GM19240 (cell line): ENCODE results near the gene CTSW.
"Not testable (repeated sequence)": the region's sequence is repeated elsewhere in the genome, so short reads cannot be mapped to it uniquely, and the experiment has no call there.

Experiments
- DNase-seq: peaks from one replicate; pipeline ENCODE4 v3.0.0; 2011; ENCODE audit warnings: low spot score; ENCODE audit not compliant: insufficient read length

Gene CTSW

DNA sequence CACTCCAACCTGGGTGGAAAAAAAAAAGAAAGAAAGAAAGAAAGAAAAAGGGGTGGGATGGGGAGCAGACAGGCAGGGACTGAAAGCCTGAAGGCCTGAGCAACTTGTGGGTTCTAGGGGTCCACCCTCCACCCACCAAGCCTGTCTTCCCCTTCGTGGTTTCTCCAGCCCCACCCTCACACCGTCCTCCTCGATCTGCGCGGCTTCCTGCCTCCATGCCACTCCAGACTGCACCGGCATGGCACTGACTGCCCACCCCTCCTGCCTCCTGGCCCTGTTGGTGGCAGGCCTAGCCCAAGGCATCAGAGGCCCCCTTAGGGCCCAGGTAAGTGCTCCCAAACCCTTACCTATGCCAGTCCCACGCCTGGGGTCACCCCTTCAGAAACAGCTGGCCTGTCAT is at the start of gene CTSW:
Gene CTSW, plus strand, starts transcription at position 221 of the 400 bp plus-strand sequence. Its CDS starts 18 bp downstream, at position 239.
- no peak for DNase-seq

DNA sequence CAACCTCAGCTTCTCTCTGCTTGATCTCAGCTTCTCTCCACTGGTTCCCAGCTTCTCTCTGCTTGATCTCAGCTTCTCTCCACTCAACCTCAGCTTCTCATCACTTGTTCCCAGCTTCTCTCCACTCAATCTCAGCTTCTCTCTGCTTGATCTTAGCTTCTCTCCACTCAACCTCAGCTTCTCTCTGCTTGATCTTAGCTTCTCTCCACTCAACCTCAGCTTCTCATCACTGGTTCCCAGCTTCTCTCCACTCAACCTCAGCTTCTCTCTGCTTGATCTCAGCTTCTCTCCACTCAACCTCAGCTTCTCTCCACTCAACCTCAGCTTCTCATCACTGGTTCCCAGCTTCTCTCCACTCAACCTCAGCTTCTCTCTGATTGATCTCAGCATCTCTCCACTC is 47.4 kb upstream of the CTSW start:
- not testable (repeated sequence) for DNase-seq

DNA sequence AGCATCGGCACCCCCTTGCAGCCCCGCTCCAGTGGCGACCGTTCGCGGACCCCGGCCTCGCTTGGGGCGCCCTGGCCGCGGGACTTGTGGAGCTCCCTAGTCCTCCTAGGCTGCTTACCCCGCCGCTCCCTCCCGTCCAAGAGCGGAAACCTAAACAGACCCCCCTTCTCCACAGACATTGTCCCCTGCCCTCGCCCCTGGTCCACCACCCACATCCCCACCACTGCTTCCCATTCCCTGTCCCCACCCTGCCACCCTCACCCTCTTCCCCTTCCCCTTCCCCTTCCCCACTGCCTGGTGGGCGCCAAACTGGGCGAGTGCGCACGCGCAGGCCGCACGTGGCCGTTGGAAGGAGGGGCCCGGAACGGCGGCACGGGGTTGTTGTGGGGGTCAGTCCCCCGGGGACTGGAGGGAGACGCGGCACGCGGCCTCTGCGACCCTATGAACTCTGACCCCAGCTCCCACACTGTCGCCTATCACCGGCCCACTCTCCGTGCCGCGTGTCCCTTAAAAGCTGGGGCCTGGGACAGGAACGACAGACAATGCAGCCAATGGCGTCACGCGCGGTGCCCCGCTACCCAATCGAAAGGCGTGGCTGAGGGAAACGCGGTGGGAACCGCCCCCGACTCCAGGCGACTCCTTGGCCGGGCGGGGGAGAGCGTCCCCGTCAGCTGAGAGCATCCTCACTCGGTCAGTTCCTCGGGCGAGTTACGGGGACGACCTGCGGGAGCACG is 46.2 kb upstream of the CTSW start, which contains the start of gene SNX32:
Gene SNX32, plus strand, starts transcription at position 667 of the 734 bp plus-strand sequence. CDS start 103 bp downstream, outside the sequence.
- peak; percentile 98 for DNase-seq

GRCh38 chr11:65834202-65834601 is 45.4 kb upstream of the CTSW start:
- DNase-seq: no peak

DNA sequence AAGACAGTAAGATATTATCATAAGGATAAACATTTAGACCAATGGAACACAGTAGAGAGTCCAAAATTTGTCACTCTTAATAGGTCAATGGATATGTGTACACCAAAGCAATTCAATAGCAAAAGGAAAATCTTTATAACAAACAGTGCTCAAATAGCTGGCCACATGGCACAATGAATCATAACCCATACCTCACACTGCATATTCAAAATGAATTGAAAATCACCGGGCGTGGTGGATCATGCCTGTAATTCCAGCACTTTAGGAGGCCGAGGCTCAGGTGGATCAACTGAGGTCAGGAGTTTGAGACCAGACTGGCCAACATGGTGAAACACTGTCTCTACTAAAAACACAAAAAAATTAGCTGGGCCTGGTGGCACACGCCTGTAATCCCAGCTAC is 37.5 kb upstream of the CTSW start:
- no peak for DNase-seq

- DNase-seq: no peak
Measured at GRCh38 chr11:65843811-65844210, 35.8 kb upstream of the CTSW start.

GRCh38 chr11:65844231-65844872 is 35.3 kb upstream of the CTSW start:
- DNase-seq: no peak

DNA sequence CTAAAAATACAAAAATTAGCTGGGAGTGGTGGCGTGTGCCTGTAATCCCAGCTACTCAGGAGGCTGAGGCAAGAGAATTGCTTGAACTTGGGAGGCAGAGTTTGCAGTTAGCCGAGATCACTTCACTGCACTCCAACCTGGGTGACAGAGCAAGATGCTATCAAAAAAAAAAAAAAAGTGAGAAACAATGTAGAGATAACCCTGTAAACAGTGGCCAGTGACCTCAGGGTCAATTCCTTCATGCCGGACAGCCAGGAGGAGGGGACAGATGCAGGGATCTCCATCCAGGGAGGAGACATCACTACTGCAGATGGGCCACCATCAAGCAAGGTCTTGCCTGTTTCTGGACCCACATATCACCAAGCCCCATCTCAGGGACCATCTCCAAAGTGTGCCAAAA is 31.9 kb upstream of the CTSW start:
- no peak for DNase-seq

DNA sequence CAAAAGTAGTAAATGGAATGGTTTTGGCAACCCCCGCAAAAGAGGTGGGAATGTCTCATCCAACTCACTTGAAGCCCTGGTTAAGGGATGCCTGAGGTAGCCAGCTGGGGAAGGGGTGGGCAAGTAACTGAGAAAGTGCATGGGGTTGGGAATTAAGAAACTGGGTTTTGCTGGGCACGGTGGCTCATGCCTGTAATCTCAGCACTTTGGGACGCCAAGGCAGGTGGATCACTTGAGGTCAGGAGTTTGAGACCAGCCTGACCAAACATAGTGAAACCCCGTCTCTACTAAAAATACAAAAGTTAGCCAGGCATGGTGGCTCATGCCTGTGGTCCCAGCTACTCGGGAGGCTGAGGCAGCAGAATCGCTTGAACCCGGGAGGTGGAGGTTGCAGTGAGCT is 30.9 kb upstream of the CTSW start:
- DNase-seq: not testable (repeated sequence)

GRCh38 chr11:65849366-65849765 is 30.3 kb upstream of the CTSW start:
- DNase-seq: no peak

DNA sequence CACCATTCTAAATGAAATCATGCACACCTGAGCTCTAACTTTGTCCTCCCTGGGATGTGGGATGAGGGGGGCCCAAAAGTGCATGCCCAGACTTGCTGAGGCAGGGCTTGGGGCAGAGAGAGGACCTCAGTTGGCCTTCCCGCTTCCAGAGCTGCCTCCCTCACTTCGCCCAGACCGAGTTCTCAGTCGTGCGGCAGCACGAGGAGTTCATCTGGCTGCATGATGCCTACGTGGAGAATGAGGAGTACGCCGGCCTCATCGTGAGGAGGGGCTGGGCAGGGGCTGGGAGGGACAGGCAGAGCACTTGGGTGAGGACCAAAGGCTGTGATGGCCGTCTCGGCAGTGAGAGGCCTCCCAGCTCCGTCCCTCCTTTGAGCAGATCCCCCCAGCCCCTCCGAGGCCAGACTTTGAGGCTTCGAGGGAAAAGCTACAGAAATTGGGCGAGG is 29.8 kb upstream of the CTSW start:
- DNase-seq: no peak

DNA sequence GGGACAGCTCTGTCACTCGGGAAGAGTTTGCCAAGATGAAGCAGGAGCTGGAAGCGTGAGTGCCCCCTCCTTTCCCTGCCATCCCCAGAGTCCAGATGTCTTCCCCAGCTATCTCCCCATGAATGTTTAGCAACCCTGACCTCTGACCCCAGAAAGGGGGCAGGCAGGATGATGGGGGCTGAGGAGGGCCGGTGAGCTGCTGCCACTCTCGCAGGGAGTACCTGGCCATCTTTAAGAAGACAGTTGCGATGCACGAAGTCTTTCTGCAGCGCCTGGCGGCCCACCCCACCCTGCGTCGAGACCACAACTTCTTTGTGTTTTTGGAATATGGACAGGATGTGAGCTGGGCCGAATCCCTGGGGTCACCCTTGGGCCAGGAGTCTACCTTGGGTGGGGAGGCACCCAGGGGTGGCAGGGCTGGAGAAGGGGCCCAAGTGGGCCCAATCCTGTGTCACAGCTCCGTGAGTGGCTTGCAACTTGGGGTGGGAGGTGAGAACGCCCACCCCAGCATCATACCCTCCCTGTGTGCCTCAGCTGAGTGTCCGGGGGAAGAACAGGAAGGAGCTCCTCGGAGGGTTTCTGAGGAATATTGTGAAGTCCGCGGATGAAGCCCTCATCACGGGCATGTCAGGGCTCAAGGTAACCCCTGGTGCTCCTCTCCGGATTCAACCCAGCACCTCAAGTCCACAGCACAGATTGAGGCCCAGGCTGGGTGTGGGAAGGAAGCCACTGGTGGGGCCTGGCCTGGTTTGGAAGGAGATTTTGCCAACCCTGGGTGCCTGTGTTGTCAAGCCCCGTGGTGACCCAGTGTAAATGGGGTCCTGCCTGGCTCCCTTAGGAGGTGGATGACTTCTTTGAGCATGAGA is 29.2 kb upstream of the CTSW start:
- DNase-seq: no peak

DNA sequence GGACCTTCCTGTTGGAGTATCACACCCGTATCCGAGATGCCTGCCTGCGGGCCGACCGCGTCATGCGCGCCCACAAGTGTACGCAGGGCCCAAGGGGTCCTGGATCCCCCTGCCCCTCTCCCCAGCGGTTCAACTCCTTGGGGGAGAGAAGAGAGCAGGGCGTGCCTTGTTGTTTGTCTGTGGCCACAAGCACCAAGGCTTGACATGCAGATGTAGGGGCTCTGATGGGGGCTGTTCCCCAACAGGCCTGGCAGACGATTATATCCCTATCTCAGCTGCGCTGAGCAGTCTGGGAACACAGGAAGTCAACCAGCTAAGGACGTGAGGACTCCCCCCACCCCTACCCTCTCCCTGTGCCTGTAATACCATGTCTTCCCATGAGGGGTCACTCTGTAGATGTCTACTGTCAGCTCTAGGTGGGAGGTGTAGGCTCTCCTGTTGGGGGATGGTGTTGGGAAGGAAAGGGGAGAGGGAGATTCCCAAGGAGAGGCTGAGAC is 28.5 kb upstream of the CTSW start:
- DNase-seq: no peak

DNA sequence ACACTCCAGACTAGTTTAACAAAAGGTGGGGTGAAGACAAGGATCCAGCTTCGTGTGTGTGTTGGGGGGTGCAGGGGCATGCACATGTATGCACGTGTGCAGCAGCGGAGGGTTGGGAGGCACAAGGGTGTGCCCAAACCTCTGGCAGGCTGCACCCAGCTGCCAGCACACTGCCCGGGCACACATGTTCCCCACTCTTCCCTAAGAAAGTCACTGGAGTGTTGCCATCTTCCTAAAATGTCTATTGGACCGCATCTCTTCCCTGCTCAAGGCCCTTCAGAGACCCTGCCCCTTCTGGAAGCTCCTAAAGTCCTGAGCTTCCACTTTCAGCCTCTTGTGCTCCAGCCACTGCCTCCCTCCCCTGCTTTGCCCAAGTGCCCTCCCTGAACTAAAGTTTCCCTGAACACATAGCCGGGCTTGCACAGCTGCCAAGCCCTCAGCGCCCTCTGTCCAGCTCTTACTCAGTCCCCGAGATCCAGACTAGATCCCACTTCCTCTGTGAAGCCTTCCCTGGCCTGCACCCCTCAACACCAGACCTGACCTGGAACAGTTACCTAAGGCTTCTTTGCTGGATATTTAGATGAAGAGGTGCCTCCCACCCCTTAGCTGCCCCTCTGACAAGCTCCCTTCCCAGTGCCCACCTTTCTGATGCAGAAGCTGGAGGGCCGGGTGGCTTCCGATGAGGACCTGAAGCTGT is 27.7 kb upstream of the CTSW start:
- no peak for DNase-seq

DNA sequence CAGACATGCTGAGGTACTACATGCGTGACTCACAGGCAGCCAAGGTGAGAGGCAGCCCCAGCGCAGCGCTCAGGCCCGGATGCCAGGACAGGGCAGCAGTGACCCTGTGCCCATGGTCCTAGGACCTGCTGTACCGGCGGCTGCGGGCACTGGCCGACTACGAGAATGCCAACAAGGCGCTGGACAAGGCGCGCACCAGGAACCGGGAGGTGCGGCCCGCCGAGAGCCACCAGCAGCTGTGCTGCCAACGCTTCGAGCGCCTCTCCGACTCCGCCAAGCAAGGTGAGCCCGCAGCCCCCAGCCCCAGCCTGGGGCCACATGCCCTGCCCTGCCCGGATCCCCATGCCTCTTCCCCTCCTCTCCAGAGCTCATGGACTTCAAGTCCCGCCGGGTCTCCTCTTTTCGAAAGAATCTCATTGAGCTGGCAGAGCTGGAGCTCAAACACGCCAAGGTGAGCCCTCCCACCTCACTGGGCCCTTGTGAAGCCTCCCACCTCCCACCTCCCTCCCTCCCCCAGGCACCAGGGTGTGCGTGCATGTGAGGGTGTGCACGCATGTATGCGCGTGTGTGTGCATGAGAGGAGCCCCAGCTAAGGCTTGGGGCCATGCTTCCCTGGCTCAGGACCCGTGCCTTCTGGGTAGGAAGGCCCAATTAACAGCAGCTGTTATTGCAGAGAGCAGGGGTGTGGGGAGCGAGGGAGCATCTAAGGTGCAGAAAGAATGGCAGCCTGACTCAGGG is 27.0 kb upstream of the CTSW start:
- no peak for DNase-seq

DNA sequence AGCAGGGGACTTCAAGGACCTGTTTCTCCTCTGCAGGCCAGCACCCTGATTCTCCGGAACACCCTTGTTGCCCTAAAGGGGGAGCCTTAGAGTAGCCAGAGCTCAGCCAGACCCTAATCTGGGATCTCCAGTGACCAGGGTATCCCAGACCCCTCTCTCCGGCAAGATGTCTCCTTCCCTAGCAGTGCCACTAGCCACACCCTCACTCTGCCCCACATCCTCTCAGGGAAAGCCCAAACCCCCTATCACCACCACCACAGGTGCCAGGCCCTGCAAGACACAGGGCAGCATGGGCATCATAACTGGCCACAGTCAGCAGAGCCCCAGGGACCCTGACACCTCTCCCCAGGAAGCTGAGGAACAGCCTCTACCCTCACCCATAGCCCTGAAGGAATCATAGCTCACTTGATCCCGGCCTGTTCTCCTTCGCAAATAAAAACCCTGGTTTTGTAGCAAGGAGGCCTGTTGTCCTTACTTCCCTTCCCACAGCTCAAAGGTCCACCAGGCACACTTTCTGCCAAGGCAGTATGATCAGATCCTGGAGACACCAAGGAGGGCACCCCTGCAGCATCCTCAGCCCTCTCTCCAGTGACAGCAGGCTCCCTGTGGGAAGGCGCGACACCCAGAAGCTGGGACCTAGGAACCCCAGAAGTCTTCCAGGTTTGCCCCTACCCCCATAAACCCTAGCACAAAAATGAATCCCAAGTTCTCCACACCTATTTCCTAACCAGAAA is 26.2 kb upstream of the CTSW start:
- DNase-seq: no peak

GRCh38 chr11:65854161-65854592 is 25.5 kb upstream of the CTSW start:
- no peak for DNase-seq

DNA sequence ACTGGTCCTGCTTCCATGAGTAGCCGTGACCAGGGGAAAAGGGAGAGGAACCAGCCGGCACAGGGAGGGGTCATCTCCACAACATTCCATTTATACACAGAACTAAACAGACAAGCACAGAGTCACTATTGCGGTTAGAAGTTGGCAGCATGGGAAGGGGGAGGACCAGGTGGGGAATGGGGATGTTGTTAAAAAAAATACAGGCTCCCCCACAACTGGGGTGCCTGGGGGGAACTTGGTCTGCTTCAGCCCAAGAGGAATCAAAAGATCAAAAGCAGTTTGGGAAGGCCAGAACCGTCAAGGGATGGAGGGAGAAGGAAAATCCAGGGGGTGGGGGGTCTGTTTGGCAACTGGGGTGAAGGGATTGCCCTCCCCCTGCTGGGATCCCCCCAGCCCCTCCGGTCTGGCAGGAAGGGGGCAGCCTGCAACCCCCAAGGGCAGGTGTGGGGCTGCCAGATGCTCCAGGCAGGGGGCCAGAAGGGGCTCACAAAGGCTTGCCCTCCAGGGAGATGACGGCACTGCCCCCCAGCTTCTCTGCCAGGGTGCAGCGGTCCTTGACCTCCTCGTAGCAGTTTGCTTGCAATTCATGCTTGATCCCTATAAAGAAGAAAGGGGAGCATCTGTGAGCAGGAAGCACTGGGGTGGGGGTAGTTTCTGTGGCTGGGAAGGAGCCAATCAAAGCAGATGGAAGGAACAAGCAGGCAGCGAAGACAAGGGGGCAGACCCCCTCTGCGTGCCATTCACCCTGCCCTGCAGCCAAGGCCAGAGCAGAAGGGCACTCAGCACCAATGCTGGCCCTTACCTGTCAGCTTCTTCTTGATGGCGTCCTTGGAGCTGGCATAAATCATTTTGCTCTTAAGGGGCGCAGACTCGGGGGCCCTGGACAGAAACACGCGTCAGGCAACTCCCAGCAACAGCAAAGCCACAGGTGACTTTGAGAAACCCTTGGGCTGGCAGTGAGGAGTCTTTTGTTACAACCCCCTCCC is 24.5 kb upstream of the CTSW start:
- DNase-seq: no peak
